NOMO-1 treated with dmso at 0.1 percent for 144 hours (cell line): ENCODE data around the gene RALGPS1.

Source experiments
- DNase-seq: peaks from one replicate; lab custom pipeline; 2025; ENCODE audit not compliant: unreplicated experiment; lab: John Stamatoyannopoulos, UW

The RALGPS1 gene

GRCh38 chr9:127182901-127183746, 268.5 kb downstream of the RALGPS1 start:
- DNase-seq: no peak

GRCh38 chr9:127183814-127184582, 269.4 kb downstream of the RALGPS1 start:
- DNase-seq: no peak

GRCh38 chr9:127184641-127185040, 270.1 kb downstream of the RALGPS1 start:
- no peak for DNase-seq

- DNase-seq: no peak
Measured at GRCh38 chr9:127185181-127185580, 270.6 kb downstream of the RALGPS1 start.

GRCh38 chr9:127185931-127186781, 271.6 kb downstream of the RALGPS1 start:
- no peak for DNase-seq

GRCh38 chr9:127186806-127187205, 272.2 kb downstream of the RALGPS1 start:
- no peak for DNase-seq

- DNase-seq: no peak
Measured at GRCh38 chr9:127187231-127187956, 272.8 kb downstream of the RALGPS1 start.

GRCh38 chr9:127188396-127188795, 273.8 kb downstream of the RALGPS1 start:
- no peak for DNase-seq

- no peak for DNase-seq
Measured at GRCh38 chr9:127189628-127190027, 275.0 kb downstream of the RALGPS1 start.

GRCh38 chr9:127192744-127193143, 278.2 kb downstream of the RALGPS1 start:
- DNase-seq: no peak

- DNase-seq: no peak
Measured at GRCh38 chr9:127193483-127193882, 278.9 kb downstream of the RALGPS1 start.

- DNase-seq: no peak
Measured at GRCh38 chr9:127194881-127195713, 280.5 kb downstream of the RALGPS1 start.

- DNase-seq: no peak
Measured at GRCh38 chr9:127195976-127196825, 281.6 kb downstream of the RALGPS1 start.

GRCh38 chr9:127196826-127197145, 282.2 kb downstream of the RALGPS1 start:
- DNase-seq: no peak

GRCh38 chr9:127197186-127197860, 282.7 kb downstream of the RALGPS1 start:
- DNase-seq: no peak

- no peak for DNase-seq
Measured at GRCh38 chr9:127197861-127198430, 283.4 kb downstream of the RALGPS1 start.

GRCh38 chr9:127198587-127198986, 284.0 kb downstream of the RALGPS1 start:
- DNase-seq: no peak
